Adrenal gland (tissue), 5 donors: ENCODE data around the gene CTSO.

Source experiments
- POLR2A ChIP-seq, 2 donors: fragments of 450-650 bp; IDR thresholded peaks; one replicate each; pipeline ENCODE4 v1.6.1; 2017; ENCODE audit warnings: antibody characterized with exemption in 2 of 2, mild to moderate bottlenecking in 2 of 2, moderate library complexity in 1 of 2
- TF ChIP-seq, protein P1 (sequence below), 6 experiments: fragments of 450-650 bp in 4 of 6; fragments of 200-600 bp in 2 of 6; sonication (generic) in 1 of 6; IDR thresholded peaks; 1 replicate in 5 of 6; 2 replicates in 1 of 6; pipeline versions ENCODE4 v1.5.1 to v1.8.0; 2016 to 2021; ENCODE audit warnings: antibody characterized with exemption in 6 of 6, mild to moderate bottlenecking in 2 of 6, moderate library complexity in 1 of 6
- donor health status: DM: no; HTN: no; CAD: no.

- TF ChIP-seq, protein P1, sequence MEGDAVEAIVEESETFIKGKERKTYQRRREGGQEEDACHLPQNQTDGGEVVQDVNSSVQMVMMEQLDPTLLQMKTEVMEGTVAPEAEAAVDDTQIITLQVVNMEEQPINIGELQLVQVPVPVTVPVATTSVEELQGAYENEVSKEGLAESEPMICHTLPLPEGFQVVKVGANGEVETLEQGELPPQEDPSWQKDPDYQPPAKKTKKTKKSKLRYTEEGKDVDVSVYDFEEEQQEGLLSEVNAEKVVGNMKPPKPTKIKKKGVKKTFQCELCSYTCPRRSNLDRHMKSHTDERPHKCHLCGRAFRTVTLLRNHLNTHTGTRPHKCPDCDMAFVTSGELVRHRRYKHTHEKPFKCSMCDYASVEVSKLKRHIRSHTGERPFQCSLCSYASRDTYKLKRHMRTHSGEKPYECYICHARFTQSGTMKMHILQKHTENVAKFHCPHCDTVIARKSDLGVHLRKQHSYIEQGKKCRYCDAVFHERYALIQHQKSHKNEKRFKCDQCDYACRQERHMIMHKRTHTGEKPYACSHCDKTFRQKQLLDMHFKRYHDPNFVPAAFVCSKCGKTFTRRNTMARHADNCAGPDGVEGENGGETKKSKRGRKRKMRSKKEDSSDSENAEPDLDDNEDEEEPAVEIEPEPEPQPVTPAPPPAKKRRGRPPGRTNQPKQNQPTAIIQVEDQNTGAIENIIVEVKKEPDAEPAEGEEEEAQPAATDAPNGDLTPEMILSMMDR (IDR thresholded peaks at IDR 0.05) = no peak
- no peak for TF ChIP-seq POLR2A (IDR thresholded peaks at IDR 0.05)
These were observed 6.9 kb upstream of the CTSO start for GRCh38 chr4:155960522-155960921.
